PC-3 (cell line): Measurements from ENCODE around the gene PREX1.

ENCODE experiments used
- CTCF ChIP-seq: fragments of 300-600 bp; sonication (generic); conservative IDR thresholded peaks from 2 replicates; pipeline ENCODE4 v1.5.1; 2017; ENCODE audit warnings: antibody characterized with exemption, low read depth, mild to moderate bottlenecking, low read length
- EZH2 ChIP-seq: fragments of 300-600 bp; sonication (generic); IDR thresholded peaks from one replicate; pipeline ENCODE4 v1.6.1; 2017; ENCODE audit warnings: antibody characterized with exemption, mild to moderate bottlenecking, low read length; ENCODE audit not compliant: unreplicated experiment

- TF ChIP-seq CTCF, result no peak
- TF ChIP-seq EZH2, result no peak
Measured at GRCh38 chr20:48748556-48748955, 79.2 kb downstream of the PREX1 start.
